ENCODE results near the gene CSTPP1.
A peak's percentile ranks its signal among the peaks of the same experiment; 100 is the strongest.
"Not testable (repeated sequence)": the region's sequence is repeated elsewhere in the genome, so short reads cannot be mapped to it uniquely, and the experiment has no call there.

Gene CSTPP1

DNA sequence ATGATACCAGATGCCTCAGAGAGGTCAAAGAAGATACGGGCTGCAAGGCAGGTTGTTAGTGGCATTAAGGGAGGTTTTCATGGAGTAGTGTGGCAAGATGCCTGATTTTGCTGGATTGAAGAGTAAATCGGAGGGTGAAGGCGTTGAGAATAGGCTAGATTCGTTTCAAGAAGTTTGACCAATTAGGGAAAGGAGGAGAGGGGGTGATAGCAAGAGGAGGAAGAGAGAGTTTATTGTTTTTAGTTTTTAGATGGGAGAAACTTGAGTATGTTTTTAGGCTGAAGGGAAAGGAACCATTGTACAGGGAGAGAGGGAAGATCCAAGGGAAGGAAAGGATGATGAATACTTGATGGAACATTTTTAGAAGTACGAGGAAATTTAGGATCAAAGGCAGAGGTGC lies 16.5 kb downstream of the CSTPP1 start:
- no peak for DNase-seq
- H3K79me1 ChIP-seq (ENCODE audit: low read length): no peaks in the 10 kb centered on the region
- H4K12ac ChIP-seq (ENCODE audit: low read depth, low read length): no peak overlapping the region
- H2BK120ac ChIP-seq (ENCODE audit: insufficient read depth, low read length, poor library complexity): no peak overlapping the region
- no peak overlapping the region for H2BK5ac ChIP-seq (ENCODE audit: low read depth, low read length, poor library complexity)
- H2AK5ac ChIP-seq (ENCODE audit: low read length): no peak overlapping the region
- H3K79me2 ChIP-seq (ENCODE audit: control insufficient read depth, insufficient read depth, low read length, poor library complexity): no peaks in the 10 kb centered on the region
- no peak overlapping the region for H3K14ac ChIP-seq (ENCODE audit: low read length)
- peaks cover 0 to 2% of the 10 kb centered on the region in 2 experiments for H3K4me1 ChIP-seq (ENCODE audit: control insufficient read depth in 1 of 2, insufficient read depth in 2 of 2, low read length in 2 of 2)
- no peak overlapping the region for H2AFZ ChIP-seq (ENCODE audit: insufficient read depth, low read length, poor library complexity)
- H3K27ac ChIP-seq (ENCODE audit: low read depth, low read length): no peak overlapping the region
- H3K18ac ChIP-seq (ENCODE audit: low read length): no peak overlapping the region
- no peak overlapping the region for H3K9ac ChIP-seq (ENCODE audit: low read length)
- no peaks in the 10 kb centered on the region for H3K27me3 ChIP-seq (ENCODE audit: insufficient read depth, low read length)
- H3K4ac ChIP-seq (ENCODE audit: low read depth, low read length): no peak overlapping the region
- no peak overlapping the region for H3K4me2 ChIP-seq (ENCODE audit: low read length)
- no peak overlapping the region for H3K4me3 ChIP-seq (ENCODE audit: low read depth, low read length)
- no peak overlapping the region for H2BK12ac ChIP-seq (ENCODE audit: low read length)
- no peak overlapping the region for H4K8ac ChIP-seq (ENCODE audit: low read depth, low read length)
- H3K9me3 ChIP-seq (ENCODE audit: insufficient read depth, low read depth, low read length): no peaks in the 10 kb centered on the region
- H3K23ac ChIP-seq (ENCODE audit: low read length): no peak overlapping the region
- peaks cover 0 to 2% of the 10 kb centered on the region in 2 experiments for H3K36me3 ChIP-seq (ENCODE audit: control insufficient read depth in 1 of 2, insufficient read depth in 2 of 2, low read length in 2 of 2)
- no peak overlapping the region for H4K91ac ChIP-seq (ENCODE audit: low read depth, low read length)
- 100% methylated on average over 3 of the region's 5 CpGs for WGBS (ENCODE audit: extremely low coverage, insufficient coverage, insufficient read length)

DNA sequence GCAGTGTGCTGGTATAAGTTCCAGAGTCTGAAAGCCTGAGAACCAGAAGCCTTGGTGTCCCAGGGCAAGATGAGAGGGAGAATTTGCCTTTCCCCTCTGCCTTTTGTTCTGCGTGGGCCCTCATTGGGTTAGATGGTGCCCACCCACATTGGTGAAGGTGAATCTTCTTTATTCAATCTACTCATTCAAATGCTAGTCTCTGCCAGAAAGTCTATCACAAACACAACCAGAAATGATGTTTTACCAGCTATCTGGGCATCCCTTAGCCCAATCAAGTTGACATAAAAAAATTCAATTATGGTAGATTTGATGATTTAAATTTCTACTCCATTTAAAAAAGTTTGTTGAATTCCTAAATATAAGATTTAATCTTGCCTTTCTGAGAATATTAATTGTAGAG lies 22.2 kb downstream of the CSTPP1 start:
- Histone ChIP-seq H4K8ac (ENCODE audit: low read depth, low read length) (no peak overlapping the region), H3K23ac (ENCODE audit: low read length) (no peak overlapping the region), H3K79me2 (ENCODE audit: control insufficient read depth, insufficient read depth, low read length, poor library complexity) (no peaks in the 10 kb centered on the region), H3K4me1 (ENCODE audit: control insufficient read depth in 1 of 2, insufficient read depth in 2 of 2, low read length in 2 of 2) (no peaks in the 10 kb centered on the region), H3K9ac (ENCODE audit: low read length) (no peak overlapping the region), H3K4me3 (ENCODE audit: low read depth, low read length) (no peak overlapping the region), H3K79me1 (ENCODE audit: low read length) (no peaks in the 10 kb centered on the region), H3K27me3 (ENCODE audit: insufficient read depth, low read length) (no peaks in the 10 kb centered on the region), H3K27ac (ENCODE audit: low read depth, low read length) (no peak overlapping the region), H3K14ac (ENCODE audit: low read length) (no peak overlapping the region), H4K91ac (ENCODE audit: low read depth, low read length) (no peak overlapping the region), H3K9me3 (ENCODE audit: insufficient read depth, low read depth, low read length) (peaks cover 2% of the 10 kb centered on the region), H3K4ac (ENCODE audit: low read depth, low read length) (no peak overlapping the region), H3K18ac (ENCODE audit: low read length) (no peak overlapping the region), H2BK12ac (ENCODE audit: low read length) (peak overlapping the region; percentile 44), H4K12ac (ENCODE audit: low read depth, low read length) (no peak overlapping the region), H3K36me3 (ENCODE audit: control insufficient read depth in 1 of 2, insufficient read depth in 2 of 2, low read length in 2 of 2) (peaks cover 0 to 5% of the 10 kb centered on the region in 2 experiments), H2BK5ac (ENCODE audit: low read depth, low read length, poor library complexity) (no peak overlapping the region), H2AK5ac (ENCODE audit: low read length) (no peak overlapping the region), H2BK120ac (ENCODE audit: insufficient read depth, low read length, poor library complexity) (no peak overlapping the region), H2AFZ (ENCODE audit: insufficient read depth, low read length, poor library complexity) (no peak overlapping the region), H3K4me2 (ENCODE audit: low read length) (no peak overlapping the region)
- no CpG with 5 or more reads among the region's 1 CpG for WGBS (ENCODE audit: extremely low coverage, insufficient coverage, insufficient read length)
- DNase-seq: no peak

DNA sequence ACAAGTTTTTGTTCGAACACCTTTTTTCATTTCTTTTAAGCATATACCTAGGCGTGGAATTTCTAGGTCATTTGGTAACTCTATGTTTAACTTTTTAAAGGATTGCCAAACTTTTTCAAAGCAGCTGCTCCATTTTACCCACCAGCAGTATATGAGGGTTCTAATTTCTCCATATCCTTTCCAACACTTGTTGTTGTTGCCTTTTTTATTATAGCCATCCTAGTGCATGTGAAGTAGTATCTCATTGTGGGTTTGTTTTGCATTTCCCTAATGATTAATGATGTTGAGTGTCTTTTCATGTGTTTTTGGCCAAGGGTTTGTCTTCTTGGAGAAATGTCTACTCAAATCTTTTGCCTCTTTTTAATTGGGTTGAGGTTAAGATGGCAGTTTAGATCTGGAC lies 24.5 kb downstream of the CSTPP1 start:
- H2AK5ac ChIP-seq (ENCODE audit: low read length): no peak overlapping the region

DNA sequence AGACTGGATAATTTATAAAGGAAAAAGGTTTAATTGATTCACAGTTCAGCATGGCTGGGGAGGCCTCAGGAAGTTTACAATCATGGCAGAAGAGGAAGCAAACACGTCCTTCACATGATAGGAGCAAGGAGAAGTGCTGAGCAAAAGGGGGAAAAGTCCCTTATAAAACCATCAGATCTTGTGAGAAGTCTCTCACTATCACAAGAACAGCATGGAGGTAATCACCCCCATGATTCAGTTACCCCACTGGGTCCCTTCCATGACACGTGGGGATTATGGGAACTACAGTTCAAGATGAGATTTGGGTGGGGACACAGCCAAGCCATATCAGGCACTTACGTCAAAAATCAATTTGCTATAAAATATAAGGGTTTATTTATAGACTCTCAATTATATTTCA lies 25.3 kb downstream of the CSTPP1 start:
- not testable (repeated sequence) for H3K18ac ChIP-seq (ENCODE audit: low read length); H3K14ac ChIP-seq (ENCODE audit: low read length); H3K27ac ChIP-seq (ENCODE audit: low read depth, low read length); H2BK120ac ChIP-seq (ENCODE audit: insufficient read depth, low read length, poor library complexity); H3K79me2 ChIP-seq (ENCODE audit: control insufficient read depth, insufficient read depth, low read length, poor library complexity); H2AFZ ChIP-seq (ENCODE audit: insufficient read depth, low read length, poor library complexity); H3K4me1 ChIP-seq (ENCODE audit: control insufficient read depth in 1 of 2, insufficient read depth in 2 of 2, low read length in 2 of 2); H2BK5ac ChIP-seq (ENCODE audit: low read depth, low read length, poor library complexity); H3K36me3 ChIP-seq (ENCODE audit: control insufficient read depth in 1 of 2, insufficient read depth in 2 of 2, low read length in 2 of 2); H4K91ac ChIP-seq (ENCODE audit: low read depth, low read length); H3K23ac ChIP-seq (ENCODE audit: low read length); H3K9me3 ChIP-seq (ENCODE audit: insufficient read depth, low read depth, low read length); H4K8ac ChIP-seq (ENCODE audit: low read depth, low read length); H2AK5ac ChIP-seq (ENCODE audit: low read length); H3K4me3 ChIP-seq (ENCODE audit: low read depth, low read length); H3K4me2 ChIP-seq (ENCODE audit: low read length); H3K9ac ChIP-seq (ENCODE audit: low read length); H3K27me3 ChIP-seq (ENCODE audit: insufficient read depth, low read length); H4K12ac ChIP-seq (ENCODE audit: low read depth, low read length); DNase-seq; H2BK12ac ChIP-seq (ENCODE audit: low read length); H3K4ac ChIP-seq (ENCODE audit: low read depth, low read length); H3K79me1 ChIP-seq (ENCODE audit: low read length)
- no CpG with 5 or more reads among the region's 3 CpGs for WGBS (ENCODE audit: extremely low coverage, insufficient coverage, insufficient read length)

More for the DNA sequence above, 24.5 kb downstream of the CSTPP1 start:
- Histone ChIP-seq H3K79me2 (ENCODE audit: control insufficient read depth, insufficient read depth, low read length, poor library complexity) (no peaks in the 10 kb centered on the region), H2BK5ac (ENCODE audit: low read depth, low read length, poor library complexity) (no peak overlapping the region), H3K27ac (ENCODE audit: low read depth, low read length) (no peak overlapping the region), H3K4me2 (ENCODE audit: low read length) (no peak overlapping the region), H3K4me3 (ENCODE audit: low read depth, low read length) (no peak overlapping the region), H2AFZ (ENCODE audit: insufficient read depth, low read length, poor library complexity) (no peak overlapping the region), H3K36me3 (ENCODE audit: control insufficient read depth in 1 of 2, insufficient read depth in 2 of 2, low read length in 2 of 2) (peaks cover 0 to 5% of the 10 kb centered on the region in 2 experiments), H3K4ac (ENCODE audit: low read depth, low read length) (no peak overlapping the region), H2BK120ac (ENCODE audit: insufficient read depth, low read length, poor library complexity) (no peak overlapping the region), H3K23ac (ENCODE audit: low read length) (no peak overlapping the region), H4K12ac (ENCODE audit: low read depth, low read length) (no peak overlapping the region), H3K9me3 (ENCODE audit: insufficient read depth, low read depth, low read length) (peaks cover 2% of the 10 kb centered on the region), H3K4me1 (ENCODE audit: control insufficient read depth in 1 of 2, insufficient read depth in 2 of 2, low read length in 2 of 2) (no peaks in the 10 kb centered on the region), H4K8ac (ENCODE audit: low read depth, low read length) (no peak overlapping the region), H3K9ac (ENCODE audit: low read length) (no peak overlapping the region), H4K91ac (ENCODE audit: low read depth, low read length) (no peak overlapping the region), H3K27me3 (ENCODE audit: insufficient read depth, low read length) (no peaks in the 10 kb centered on the region), H3K14ac (ENCODE audit: low read length) (no peak overlapping the region), H3K79me1 (ENCODE audit: low read length) (no peaks in the 10 kb centered on the region), H3K18ac (ENCODE audit: low read length) (no peak overlapping the region), H2BK12ac (ENCODE audit: low read length) (no peak overlapping the region)
- DNase-seq: no peak
- WGBS (ENCODE audit: extremely low coverage, insufficient coverage, insufficient read length): no CpG with 5 or more reads among the region's 2 CpGs
